ENCODE results near the gene OSBPL7.

The OSBPL7 gene

GRCh38 chr17:47823519-47823918 lies 1.9 kb upstream of the OSBPL7 start:
- DNase-seq: no peak

GRCh38 chr17:47822785-47823184 lies 1.2 kb upstream of the OSBPL7 start:
- DNase-seq: no peak

GRCh38 chr17:47821031-47821423 lies 567 bp downstream of the OSBPL7 start:
- no peak for DNase-seq

- DNase-seq: no peak
Observed at GRCh38 chr17:47820033-47820789, 1.4 kb downstream of the OSBPL7 start.

GRCh38 chr17:47819475-47819874 lies 2.1 kb downstream of the OSBPL7 start:
- no peak for DNase-seq

GRCh38 chr17:47818002-47818695 lies 3.4 kb downstream of the OSBPL7 start:
- DNase-seq: no peak

GRCh38 chr17:47816947-47817346 lies 4.6 kb downstream of the OSBPL7 start:
- DNase-seq: no peak

- DNase-seq: no peak
Observed at GRCh38 chr17:47816111-47816735, 5.4 kb downstream of the OSBPL7 start.

- DNase-seq: no peak
Observed at GRCh38 chr17:47815106-47815918, 6.3 kb downstream of the OSBPL7 start.

GRCh38 chr17:47813512-47814031 lies 8.0 kb downstream of the OSBPL7 start:
- DNase-seq: no peak

GRCh38 chr17:47813077-47813476 lies 8.5 kb downstream of the OSBPL7 start:
- DNase-seq: no peak

- no peak for DNase-seq
Observed at GRCh38 chr17:47812146-47812920, 9.3 kb downstream of the OSBPL7 start.

- no peak for DNase-seq
Observed at GRCh38 chr17:47811709-47812108, 9.9 kb downstream of the OSBPL7 start.

- DNase-seq: no peak
Observed at GRCh38 chr17:47810901-47811635, 10.5 kb downstream of the OSBPL7 start.

GRCh38 chr17:47810200-47810821 lies 11.3 kb downstream of the OSBPL7 start:
- DNase-seq: no peak

GRCh38 chr17:47808830-47809480 lies 12.6 kb downstream of the OSBPL7 start:
- no peak for DNase-seq

GRCh38 chr17:47808036-47808829 lies 13.4 kb downstream of the OSBPL7 start:
- no peak for DNase-seq

GRCh38 chr17:47807421-47807820 lies 14.2 kb downstream of the OSBPL7 start:
- DNase-seq: no peak

GRCh38 chr17:47806913-47807255 lies 14.7 kb downstream of the OSBPL7 start:
- no peak for DNase-seq

All from suppressor macrophage (primary cell).